IPS-18c (cell line): Measurements from ENCODE around the gene TDRD3.
"Not testable (repeated sequence)": the region's sequence is repeated elsewhere in the genome, so short reads cannot be mapped to it uniquely, and the experiment has no call there.

Experiments used
- H3K4me3 ChIP-seq: 2 replicates; pipeline ENCODE4 v1.7.0; 2013; ENCODE audit warnings: low read depth, mild to moderate bottlenecking, low read length, moderate library complexity; ENCODE audit not compliant: insufficient read depth
- H3K9me3 ChIP-seq: one replicate; pipeline ENCODE4 v1.6.1; 2013; ENCODE audit warnings: mild to moderate bottlenecking, low read length, moderate library complexity; ENCODE audit not compliant: control insufficient read depth, insufficient read depth

Gene TDRD3

DNA sequence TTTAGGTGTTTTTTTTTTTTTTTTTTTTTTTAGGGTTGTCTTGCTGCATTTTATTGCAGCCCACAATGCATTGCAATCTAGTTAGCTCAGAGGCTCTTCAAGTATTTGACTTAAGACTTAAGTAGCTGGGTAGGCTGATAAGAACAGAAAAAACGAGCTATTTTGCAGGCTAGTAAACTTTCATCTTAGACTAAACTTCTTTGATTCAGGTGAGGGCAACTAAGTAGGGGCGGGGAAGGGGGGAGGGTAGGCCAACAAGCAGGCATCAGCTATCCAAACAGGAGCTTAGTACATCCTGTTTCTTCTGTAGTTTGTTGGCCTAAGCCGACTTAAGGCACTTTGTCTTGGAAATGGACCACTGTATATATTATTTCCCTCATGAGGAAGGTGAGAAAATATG, 4.9 kb upstream of the TDRD3 start:
- Histone ChIP-seq H3K9me3 (no peaks in the 10 kb centered on the region), H3K4me3 (no peak overlapping the region)

DNA sequence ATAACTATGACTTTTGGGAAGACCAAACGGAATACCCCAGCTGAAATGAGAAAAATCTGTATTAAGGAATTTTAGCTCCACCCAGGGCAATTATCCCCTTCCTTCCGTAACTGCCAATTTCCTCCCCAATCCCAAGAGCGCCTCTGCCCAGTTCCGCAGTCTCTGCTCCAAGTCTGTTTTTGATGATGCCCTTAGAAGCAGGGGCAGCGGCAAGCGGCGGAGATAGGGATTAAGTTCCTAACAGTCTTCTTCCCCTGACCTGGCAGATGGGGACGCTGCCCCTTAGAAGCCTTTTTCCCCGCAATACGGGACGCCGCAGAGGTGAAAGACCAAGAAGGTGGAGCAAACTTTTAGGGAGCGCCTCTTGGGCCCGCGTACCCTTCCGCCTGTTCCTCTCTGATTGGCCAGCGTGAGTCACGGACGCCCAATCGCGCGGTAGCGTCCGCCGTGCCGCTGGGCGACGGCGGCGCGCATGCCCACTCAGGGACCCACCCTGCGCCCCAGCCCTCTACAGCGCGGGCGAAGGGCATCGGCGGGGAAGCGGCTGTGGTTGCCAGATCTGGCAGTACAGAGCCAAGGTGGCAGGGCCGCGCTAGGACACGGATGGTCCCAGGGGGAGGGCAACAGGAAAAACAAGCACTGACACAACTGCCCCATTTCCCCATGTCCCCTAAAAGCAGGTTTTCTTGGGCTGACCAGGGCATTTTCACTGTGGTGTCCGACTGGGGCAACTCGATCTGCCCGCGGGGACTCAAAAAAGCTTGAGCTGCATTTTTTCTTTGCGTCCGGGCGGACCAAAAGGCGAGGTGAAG, 843 bp upstream of the TDRD3 start:
- peak overlapping the region; percentile 89 for H3K4me3 ChIP-seq
- no peaks in the 10 kb centered on the region for H3K9me3 ChIP-seq

DNA sequence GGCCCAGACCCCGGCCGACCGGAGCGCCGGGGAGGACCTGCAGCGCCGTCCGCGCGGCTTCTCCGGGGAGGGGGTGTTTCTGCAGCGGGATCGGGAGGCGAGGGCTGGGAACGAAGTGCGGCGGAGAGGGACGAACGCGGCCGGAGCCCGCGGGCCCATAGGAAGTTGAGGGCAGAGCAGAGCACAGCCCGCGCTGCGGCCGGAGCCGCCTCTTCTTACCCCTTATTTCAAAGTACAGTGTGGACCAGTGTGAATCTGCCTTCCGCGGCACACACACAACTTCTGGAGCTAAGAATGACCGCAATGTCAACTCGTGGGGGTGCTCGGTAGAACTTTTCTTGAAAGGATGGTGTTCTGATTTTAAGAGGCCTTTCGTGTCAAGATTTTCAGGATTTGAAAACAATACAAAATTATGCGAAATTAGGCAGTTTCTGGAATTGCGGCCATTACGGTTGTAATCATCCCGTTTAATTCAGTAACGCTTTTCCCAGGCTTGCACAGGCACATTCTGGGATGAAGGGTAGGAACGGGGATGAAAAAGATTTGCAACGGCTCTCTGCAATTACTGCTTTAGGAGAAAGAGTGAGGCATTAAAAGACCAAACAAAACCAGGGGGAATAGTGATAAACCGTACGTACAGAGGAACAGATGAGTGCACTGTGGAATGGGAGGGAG, 821 bp downstream of the TDRD3 start:
- H3K4me3 ChIP-seq, result peak overlapping the region; percentile 86
- H3K9me3 ChIP-seq, result no peaks in the 10 kb centered on the region

DNA sequence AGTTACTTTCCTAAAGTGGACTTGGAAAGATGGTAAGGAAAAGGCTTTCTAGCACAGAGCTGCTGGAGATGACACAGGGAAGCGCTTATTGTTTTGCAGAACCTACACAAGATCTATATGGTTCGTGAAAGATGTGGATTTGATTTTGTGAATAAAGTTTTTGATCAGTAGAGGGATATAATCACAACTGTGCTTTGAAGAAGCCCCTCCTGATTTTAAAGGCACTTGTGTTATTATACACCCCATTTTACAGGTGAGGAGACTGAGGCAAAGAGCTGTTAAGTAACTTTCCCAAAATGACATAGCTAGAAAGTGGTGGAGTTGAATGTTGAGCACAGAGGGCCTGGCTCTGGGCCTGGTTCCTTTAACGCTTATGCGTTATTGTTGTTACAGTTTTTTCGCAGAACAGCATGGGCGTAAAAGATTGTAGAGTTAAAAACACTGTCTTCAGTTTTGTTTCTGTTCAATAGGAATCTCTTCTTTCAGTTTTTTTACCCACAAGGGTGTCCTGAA, 1.4 kb downstream of the TDRD3 start:
- no peaks in the 10 kb centered on the region for H3K9me3 ChIP-seq
- H3K4me3 ChIP-seq, result peak overlapping the region; percentile 86

DNA sequence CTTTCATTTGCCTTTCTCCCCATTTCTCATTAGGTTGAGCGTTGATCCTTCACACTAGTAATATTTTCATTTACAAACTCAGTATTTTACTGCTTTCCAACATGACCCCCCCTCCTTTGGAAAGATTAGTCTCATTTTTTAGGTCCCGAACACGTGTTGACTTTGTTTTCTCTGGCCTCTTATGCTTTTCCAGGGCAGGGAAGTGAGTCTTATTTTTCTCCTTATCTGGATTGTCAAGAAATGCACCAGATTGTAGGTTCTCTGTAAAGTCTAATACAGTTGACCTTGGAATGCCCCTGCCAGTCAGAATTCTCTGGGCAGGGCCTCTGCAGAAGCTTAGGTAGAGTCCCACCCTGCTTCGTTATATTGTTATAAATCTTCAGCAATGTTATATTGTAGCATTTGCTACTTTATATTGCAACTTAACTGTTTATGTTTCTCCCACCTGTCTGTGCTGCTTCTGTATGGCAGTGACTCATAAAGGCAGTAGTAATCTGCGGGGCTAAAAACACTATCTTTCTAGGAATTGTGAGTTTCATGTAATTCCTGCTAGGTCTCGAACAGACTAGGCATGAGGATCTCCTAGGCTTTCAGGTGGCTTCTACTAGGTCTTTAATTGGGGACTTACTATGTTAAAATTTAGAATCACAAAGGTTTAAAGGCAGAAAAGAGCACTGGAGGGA, 2.0 kb downstream of the TDRD3 start:
- H3K9me3 ChIP-seq, result no peaks in the 10 kb centered on the region
- no peak overlapping the region for H3K4me3 ChIP-seq

DNA sequence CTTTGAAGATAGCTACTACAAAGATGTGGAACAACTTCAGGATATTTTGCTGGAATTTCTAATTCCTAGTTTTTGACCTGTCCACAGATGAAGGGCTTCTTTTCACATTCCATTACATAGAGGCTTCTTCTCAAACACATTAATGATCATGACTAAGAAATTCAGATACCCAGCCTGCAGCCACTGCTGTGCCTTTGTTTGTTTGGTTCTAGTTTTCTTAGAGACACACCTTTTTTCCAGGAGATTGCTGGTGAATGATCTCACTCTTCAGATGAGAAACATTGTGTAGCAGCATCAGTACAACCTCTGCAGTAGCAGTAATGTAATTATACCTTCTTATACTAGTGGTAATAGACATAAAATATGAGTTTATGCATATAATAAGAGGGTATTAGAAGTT, 5.0 kb downstream of the TDRD3 start:
- Histone ChIP-seq H3K9me3 (no peaks in the 10 kb centered on the region), H3K4me3 (no peak overlapping the region)

DNA sequence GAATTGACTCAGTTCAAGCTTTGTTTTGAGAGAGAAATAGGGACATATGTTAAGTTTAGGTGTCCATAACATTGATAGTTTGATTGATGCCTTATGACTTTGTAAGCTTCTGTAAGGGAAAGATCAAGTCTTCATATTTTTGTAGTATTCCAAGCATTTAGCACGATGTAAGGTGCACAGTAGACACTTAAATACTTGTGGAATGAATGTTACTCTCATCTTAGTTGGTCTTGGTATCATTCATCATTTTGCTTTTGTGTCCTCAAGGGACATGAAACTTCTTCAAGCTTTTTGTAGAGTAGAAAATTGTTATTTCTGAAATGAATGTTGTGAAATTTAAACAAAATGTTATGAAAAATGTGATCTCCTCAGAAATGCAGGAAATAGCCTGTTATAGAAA, 10.1 kb downstream of the TDRD3 start:
- Histone ChIP-seq H3K9me3 (no peaks in the 10 kb centered on the region), H3K4me3 (no peak overlapping the region)

DNA sequence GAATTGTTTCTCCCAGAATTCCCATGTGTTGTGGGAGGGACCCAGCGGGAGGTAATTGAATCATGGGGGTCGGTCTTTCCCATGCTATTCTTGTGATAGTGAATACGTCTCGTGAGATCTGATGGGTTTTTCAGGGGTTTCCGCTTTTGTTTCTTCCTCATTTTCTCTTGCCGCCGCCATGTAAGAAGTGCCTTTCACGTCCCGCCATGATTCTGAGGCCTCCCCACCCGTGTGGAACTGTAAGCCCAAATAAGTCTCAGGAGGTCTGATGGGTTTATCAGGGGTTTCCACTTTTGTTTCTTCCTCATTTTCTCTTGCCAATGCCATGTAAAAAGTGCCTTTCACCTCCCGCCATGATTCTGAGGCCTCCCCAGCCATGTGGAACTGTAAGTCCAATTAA, 10.8 kb downstream of the TDRD3 start:
- H3K9me3 ChIP-seq, H3K4me3 ChIP-seq: not testable (repeated sequence)

DNA sequence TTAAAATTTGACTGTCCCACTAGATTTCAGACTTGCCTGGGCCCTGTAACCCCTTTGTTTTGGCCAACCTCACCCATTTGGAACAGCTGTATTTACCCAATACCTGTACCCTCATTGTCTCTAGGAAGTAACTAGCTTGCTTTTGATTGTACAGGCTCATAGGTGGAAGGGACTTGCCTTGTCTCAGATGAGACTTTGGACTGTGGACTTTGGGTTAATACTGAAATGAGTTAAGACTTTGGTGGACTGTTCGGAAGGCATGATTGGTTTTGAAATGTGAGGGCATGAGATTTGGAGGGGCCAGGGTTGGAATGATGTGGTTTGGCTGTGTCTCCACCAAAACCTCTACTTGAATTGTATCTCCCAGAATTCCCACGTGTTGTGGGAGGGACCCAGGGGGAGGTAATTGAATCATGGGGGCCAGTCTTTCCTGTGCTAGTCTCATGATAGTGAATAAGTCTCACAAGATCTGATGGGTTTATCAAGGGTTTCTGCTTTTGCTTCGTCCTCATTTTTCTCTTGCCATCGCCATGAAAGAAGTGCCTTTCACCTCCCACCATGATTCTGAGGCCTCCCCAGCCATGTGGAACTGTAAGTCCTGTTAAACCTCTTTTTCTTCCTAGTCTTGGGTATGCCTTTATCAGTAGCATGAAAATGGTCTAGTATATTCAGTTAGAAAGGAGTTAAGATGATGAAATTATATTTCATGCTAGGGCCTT, 12.7 kb downstream of the TDRD3 start:
- not testable (repeated sequence) for H3K4me3 ChIP-seq, H3K9me3 ChIP-seq

DNA sequence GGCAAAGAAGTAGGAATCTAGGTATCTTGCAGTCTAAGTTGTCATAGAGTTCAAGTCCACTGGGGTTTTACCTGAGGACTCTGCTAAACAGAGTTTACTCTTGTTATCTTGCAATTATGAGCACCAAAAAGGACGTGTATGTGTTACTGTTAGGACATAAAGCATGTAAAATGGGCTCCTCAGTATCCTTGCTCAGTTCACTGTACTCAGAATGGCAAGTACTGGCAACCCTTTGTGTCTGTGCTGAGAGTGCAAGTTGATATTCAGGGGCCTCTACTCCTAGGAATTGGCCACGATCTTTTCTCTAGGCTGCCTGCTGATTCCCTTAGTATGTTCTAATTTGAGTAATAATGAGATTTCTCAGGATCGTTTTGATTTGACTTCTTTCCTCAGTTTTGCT, 13.3 kb downstream of the TDRD3 start:
- H3K9me3 ChIP-seq, result no peaks in the 10 kb centered on the region
- no peak overlapping the region for H3K4me3 ChIP-seq

DNA sequence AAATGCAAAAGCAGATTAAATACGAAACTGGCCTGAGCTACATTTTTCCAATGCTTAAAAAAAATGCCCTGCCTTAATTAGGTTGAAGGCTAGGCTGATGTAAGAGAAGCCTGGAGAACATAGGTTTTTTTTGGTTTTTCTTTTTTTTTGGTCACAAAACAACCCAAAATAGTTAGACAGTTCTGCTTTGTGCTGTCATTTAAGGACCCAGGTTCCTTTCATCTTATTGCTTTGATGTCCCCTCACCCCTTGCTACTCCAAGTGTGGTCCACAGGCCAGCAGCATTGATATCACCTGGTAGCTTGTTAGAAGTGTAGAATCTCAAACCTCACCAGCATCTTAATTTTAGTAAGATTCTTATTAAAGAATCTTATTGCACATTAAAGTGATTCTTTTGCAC, 14.4 kb downstream of the TDRD3 start:
- Histone ChIP-seq H3K9me3 (no peaks in the 10 kb centered on the region), H3K4me3 (no peak overlapping the region)

DNA sequence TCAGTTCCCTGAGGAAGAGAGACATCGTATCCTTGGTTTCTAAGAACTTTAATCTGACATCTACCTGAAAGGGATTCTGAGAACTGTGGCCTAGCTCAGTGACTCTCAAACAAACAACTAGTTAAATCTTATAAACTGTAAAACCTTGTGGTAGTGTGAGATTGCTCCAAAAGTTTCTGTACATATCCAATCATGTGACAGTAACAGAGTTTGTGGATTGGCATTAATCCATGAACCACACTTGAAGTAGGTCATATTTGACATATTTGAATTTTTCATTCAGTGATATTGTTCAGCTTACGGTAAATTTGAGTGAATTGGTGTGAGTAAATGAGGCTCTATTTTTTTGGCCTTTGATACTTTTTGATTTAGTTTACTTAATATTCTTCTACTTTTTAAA, 15.0 kb downstream of the TDRD3 start:
- Histone ChIP-seq H3K9me3 (no peaks in the 10 kb centered on the region), H3K4me3 (no peak overlapping the region)

DNA sequence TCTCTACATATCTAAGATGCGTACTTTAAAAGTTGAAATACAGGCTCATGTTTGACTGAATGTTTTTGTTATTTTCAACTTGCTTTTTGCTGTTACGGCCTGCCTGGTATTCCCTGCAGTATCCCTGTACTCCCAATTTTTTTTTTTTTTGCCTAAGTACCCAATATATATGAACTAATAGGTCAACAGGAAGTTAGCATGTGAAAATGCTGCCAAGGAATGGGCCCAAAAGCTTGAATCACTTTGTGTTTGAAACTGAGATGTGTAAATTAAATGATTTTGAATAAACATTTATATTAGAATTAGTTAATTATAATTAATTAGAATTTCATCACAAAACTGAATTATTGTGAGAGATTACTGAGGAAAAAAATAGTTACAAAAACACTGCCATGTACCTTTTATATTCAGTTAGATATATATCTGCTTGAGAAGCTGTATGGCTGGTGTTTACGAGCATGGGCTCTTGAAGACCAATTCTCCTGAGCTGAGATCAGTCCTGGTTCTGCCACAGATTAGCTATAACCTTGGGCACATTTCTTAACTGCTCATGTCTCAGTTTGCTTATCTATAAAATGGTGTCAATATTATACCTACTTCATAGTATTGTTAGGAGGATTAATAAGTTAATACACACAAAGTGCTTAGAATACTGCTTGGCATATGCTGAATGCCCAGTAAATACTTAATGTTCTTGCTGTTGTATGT, 16.0 kb downstream of the TDRD3 start:
- Histone ChIP-seq H3K4me3 (no peak overlapping the region), H3K9me3 (no peaks in the 10 kb centered on the region)

DNA sequence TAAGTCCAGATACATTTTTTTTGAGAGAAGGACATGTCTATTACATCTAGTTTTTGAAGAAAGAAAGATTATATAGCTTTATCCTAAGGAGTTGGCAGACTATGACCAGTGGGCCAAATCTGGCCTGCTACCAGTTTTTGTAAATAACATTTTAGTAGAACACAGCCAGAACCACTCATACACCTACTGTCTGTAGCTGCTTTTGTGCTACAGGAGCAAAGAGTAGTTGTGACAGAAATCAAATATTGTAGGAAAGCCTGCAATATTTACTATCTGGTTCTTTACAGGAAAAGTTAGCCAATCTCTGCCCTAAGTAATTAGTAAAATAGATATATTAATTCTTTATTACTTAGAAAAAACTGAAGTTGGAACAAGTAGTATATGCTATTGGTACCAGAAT, 17.2 kb downstream of the TDRD3 start:
- Histone ChIP-seq H3K4me3 (no peak overlapping the region), H3K9me3 (no peaks in the 10 kb centered on the region)

DNA sequence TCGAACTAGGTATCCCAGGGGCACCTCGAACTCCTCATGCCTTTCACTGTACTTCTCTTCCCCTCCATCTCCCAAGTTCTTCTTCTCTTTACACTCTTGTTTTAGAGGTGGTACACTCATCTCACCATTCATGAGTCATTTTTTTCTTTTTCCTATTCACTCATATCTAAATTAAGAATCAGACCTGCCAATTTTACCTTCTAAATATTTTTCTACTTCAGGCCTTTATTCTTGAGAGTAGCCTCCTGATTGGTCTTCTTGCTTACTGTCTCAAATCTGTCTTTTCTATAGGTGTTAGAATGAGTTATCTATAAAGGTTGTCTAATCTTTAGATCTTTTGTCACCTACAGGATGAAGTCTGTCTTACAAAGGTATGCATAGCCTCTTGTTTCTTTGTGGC, 20.7 kb downstream of the TDRD3 start:
- no peak overlapping the region for H3K4me3 ChIP-seq
- H3K9me3 ChIP-seq, result no peaks in the 10 kb centered on the region

DNA sequence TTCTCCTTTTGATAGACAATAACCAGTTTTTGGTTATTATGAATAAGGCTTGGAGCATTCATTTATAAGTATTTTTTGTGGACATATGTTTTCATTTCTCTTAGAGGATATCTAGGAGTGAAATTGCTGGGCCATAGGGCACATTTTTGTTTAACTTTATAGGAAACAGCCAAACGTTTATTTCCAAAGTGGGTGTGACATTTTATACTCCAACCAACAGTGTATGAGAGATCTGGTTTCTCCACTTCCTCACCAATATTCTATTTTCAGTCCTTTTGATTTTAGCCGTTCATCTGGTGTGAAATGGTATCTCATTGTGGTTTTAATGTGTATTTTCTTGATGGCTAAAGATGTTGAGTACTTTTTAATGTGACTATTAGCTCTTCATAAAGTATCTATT, 21.9 kb downstream of the TDRD3 start:
- no peak overlapping the region for H3K4me3 ChIP-seq
- no peaks in the 10 kb centered on the region for H3K9me3 ChIP-seq

DNA sequence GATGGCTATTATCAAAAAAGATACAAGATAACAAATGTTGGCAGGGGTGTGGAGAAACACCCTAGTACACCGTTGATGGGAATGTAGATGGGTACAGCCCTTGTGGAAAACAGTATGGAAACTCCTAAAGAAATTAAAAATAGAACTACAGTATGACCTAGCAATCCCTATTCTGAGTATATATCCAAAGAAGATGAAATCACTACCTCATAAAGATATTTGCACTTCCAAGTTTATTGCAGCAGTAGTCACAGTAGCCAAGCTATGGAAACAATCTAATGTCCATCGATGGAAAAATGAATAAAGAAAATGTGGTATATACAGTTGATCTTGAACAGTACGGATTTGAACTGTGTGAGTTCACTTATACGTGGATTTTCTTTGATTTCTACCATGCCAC, 28.3 kb downstream of the TDRD3 start:
- H3K4me3 ChIP-seq, result no peak overlapping the region
- no peaks in the 10 kb centered on the region for H3K9me3 ChIP-seq
